Ishikawa (cell line): ENCODE data around the gene STX18.

Experiments used
- EGR1 ChIP-seq: IDR thresholded peaks from 2 replicates; pipeline ENCODE4 v1.6.1; 2012
- EP300 ChIP-seq: IDR thresholded peaks from 2 replicates; pipeline ENCODE4 v1.6.1; 2012; ENCODE audit warnings: borderline replicate concordance
- FOXM1 ChIP-seq: IDR thresholded peaks from 2 replicates; pipeline ENCODE4 v1.6.1; 2012; ENCODE audit warnings: low read depth, borderline replicate concordance
- NFIC ChIP-seq: IDR thresholded peaks from 2 replicates; pipeline ENCODE4 v1.6.1; 2012
- RAD21 ChIP-seq: IDR thresholded peaks from 2 replicates; pipeline ENCODE4 v1.6.1; 2012; ENCODE audit warnings: low read depth
- TAF1 ChIP-seq: IDR thresholded peaks from 2 replicates; pipeline ENCODE4 v1.6.1; 2012; ENCODE audit warnings: low read depth, mild to moderate bottlenecking
- TCF12 ChIP-seq: IDR thresholded peaks from 2 replicates; pipeline ENCODE4 v1.6.1; 2012; ENCODE audit warnings: low read depth
- TEAD4 ChIP-seq: IDR thresholded peaks from 2 replicates; pipeline ENCODE4 v1.6.1; 2012
- YY1 ChIP-seq: IDR thresholded peaks from 2 replicates; pipeline ENCODE4 v1.6.1; 2012; ENCODE audit warnings: low read depth
- ZBTB7A ChIP-seq: IDR thresholded peaks from 2 replicates; pipeline ENCODE4 v1.6.1; 2012; ENCODE audit warnings: low read depth
- TF ChIP-seq, protein P1 (sequence below): IDR thresholded peaks from 2 replicates; pipeline ENCODE4 v1.6.1; 2012; ENCODE audit warnings: low read depth, mild to moderate bottlenecking
- TF ChIP-seq, protein P2 (sequence below): IDR thresholded peaks from 2 replicates; pipeline ENCODE4 v1.6.1; 2012
- TF ChIP-seq, protein P3 (sequence below): IDR thresholded peaks from 2 replicates; pipeline ENCODE4 v1.6.1; 2012

DNA sequence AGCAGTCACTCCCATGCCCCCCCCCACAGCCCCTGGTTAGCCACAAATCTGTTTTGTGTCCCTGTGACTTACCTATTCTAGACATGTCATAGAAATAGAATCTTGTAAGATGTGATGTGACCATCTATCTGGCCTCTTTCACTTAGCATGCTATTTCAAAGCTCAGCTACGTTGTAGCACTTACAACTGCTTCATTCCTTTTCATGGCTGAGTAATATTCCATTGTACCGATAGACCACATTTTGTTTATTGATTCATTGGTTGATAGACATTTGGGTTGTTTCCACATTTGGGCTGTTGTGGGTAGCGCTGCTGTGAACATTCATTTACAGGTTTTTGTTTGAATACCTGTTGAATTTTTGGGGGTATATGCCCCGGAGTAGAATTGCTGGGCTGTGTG lies 143.4 kb downstream of the STX18 start:
- TF ChIP-seq YY1 (no peak), EP300 (no peak), TEAD4 (no peak), TAF1 (no peak), FOXM1 (no peak), RAD21 (no peak), ZBTB7A (no peak), NFIC (no peak), TCF12 (no peak), EGR1 (no peak)
- TF ChIP-seq, protein P1, sequence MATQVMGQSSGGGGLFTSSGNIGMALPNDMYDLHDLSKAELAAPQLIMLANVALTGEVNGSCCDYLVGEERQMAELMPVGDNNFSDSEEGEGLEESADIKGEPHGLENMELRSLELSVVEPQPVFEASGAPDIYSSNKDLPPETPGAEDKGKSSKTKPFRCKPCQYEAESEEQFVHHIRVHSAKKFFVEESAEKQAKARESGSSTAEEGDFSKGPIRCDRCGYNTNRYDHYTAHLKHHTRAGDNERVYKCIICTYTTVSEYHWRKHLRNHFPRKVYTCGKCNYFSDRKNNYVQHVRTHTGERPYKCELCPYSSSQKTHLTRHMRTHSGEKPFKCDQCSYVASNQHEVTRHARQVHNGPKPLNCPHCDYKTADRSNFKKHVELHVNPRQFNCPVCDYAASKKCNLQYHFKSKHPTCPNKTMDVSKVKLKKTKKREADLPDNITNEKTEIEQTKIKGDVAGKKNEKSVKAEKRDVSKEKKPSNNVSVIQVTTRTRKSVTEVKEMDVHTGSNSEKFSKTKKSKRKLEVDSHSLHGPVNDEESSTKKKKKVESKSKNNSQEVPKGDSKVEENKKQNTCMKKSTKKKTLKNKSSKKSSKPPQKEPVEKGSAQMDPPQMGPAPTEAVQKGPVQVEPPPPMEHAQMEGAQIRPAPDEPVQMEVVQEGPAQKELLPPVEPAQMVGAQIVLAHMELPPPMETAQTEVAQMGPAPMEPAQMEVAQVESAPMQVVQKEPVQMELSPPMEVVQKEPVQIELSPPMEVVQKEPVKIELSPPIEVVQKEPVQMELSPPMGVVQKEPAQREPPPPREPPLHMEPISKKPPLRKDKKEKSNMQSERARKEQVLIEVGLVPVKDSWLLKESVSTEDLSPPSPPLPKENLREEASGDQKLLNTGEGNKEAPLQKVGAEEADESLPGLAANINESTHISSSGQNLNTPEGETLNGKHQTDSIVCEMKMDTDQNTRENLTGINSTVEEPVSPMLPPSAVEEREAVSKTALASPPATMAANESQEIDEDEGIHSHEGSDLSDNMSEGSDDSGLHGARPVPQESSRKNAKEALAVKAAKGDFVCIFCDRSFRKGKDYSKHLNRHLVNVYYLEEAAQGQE, result no peak
- TF ChIP-seq, protein P2, sequence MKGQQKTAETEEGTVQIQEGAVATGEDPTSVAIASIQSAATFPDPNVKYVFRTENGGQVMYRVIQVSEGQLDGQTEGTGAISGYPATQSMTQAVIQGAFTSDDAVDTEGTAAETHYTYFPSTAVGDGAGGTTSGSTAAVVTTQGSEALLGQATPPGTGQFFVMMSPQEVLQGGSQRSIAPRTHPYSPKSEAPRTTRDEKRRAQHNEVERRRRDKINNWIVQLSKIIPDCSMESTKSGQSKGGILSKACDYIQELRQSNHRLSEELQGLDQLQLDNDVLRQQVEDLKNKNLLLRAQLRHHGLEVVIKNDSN, result no peak
- TF ChIP-seq, protein P3, sequence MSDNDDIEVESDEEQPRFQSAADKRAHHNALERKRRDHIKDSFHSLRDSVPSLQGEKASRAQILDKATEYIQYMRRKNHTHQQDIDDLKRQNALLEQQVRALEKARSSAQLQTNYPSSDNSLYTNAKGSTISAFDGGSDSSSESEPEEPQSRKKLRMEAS, result no peak
